Neural progenitor cell (in vitro differentiated cells): Measurements from ENCODE around the gene SPDYE4.

ENCODE experiments used
- EZH2 ChIP-seq: fragments of 200-600 bp; sonication (generic); IDR thresholded peaks from 2 replicates; pipeline ENCODE4 v1.6.1; 2017; ENCODE audit warnings: antibody characterized with exemption, mild to moderate bottlenecking, moderate library complexity
- EZH2phosphoT487 ChIP-seq: fragments of 200-600 bp; sonication (generic); IDR thresholded peaks from 2 replicates; pipeline ENCODE4 v1.6.1; 2017; ENCODE audit warnings: antibody characterized with exemption
- TF ChIP-seq, protein P1 (sequence below): fragments of 200-600 bp; sonication (generic); IDR thresholded peaks from 2 replicates; pipeline ENCODE4 v1.5.1; 2017; ENCODE audit warnings: antibody characterized with exemption, mild to moderate bottlenecking

DNA sequence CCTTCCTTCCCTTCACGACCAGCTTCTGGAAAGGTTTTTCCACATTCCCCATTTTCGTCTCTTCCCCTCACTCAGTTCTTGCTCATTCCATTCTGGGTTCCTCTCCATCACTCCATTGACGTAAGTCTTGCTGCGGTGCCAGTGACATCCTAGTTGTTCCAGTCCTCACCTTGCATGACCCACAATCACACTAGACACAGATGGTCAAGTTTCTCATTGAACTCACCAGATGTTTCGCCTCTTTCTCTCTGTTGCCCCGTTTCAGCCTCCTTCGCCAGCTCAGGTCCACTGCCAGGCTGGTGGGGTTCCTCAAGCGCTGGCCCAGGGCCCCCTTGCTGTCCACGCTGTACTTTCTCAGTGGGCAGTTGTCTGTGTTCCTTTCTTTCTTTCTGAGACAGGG lies 57.1 kb downstream of the SPDYE4 start:
- TF ChIP-seq, protein P1, sequence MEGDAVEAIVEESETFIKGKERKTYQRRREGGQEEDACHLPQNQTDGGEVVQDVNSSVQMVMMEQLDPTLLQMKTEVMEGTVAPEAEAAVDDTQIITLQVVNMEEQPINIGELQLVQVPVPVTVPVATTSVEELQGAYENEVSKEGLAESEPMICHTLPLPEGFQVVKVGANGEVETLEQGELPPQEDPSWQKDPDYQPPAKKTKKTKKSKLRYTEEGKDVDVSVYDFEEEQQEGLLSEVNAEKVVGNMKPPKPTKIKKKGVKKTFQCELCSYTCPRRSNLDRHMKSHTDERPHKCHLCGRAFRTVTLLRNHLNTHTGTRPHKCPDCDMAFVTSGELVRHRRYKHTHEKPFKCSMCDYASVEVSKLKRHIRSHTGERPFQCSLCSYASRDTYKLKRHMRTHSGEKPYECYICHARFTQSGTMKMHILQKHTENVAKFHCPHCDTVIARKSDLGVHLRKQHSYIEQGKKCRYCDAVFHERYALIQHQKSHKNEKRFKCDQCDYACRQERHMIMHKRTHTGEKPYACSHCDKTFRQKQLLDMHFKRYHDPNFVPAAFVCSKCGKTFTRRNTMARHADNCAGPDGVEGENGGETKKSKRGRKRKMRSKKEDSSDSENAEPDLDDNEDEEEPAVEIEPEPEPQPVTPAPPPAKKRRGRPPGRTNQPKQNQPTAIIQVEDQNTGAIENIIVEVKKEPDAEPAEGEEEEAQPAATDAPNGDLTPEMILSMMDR, result no peak
- TF ChIP-seq EZH2 (no peak), EZH2phosphoT487 (no peak)
